SK-N-SH (cell line): ENCODE measurements around the gene GATA2. TPM values are rescaled to one million over a fixed set of nuclear protein-coding genes. Genes with fewer than 3 reads are reported as not detected.

Experiments used
- CTCF ChIA-PET: fragments of 300-600, 350-600 bp; formaldehyde crosslinking; extraction: SDS; loops from one replicate; lab custom pipeline; 2021; lab: Yijun Ruan, JAX
- POLR2A ChIA-PET: fragments of 350-600 bp; sonication (Branson Sonifier 250); formaldehyde crosslinking; extraction: SDS; loops from one replicate; lab custom pipeline; 2020; ENCODE audit warnings: antibody characterized with exemption, inconsistent platforms; lab: Yijun Ruan, JAX
- DNase-seq: peaks from one replicate; pipeline ENCODE4 v3.0.0; 2012
- H2AFZ ChIP-seq: fragments of 200-600 bp; sonication (generic); 2 replicates; pipeline ENCODE4 v1.8.1; 2016; ENCODE audit warnings: antibody characterized with exemption, mild to moderate bottlenecking, low read depth
- H3F3A ChIP-seq: fragments of 200-600 bp; sonication (generic); replicated peaks from 2 replicates; pipeline ENCODE3; 2016; ENCODE audit warnings: antibody characterized with exemption, mild to moderate bottlenecking; ENCODE audit not compliant: insufficient read depth
- H3K27ac ChIP-seq, 2 experiments: fragments of 200-500 bp in 1 of 2; fragments of 200-600 bp in 1 of 2; sonication (Bioruptor generic) in 1 of 2; sonication (generic), shearing (Covaris generic) in 1 of 2; 2 replicates each; pipeline versions ENCODE4 v1.5.1 to v1.6.1; 2014 to 2016; ENCODE audit warnings: low read depth in 2 of 2, inconsistent platforms in 1 of 2, low read length in 1 of 2, mild to moderate bottlenecking in 1 of 2, mixed read lengths in 1 of 2
- H3K27me3 ChIP-seq: fragments of 200-600 bp; sonication (generic), shearing (Covaris generic); 2 replicates; pipeline ENCODE4 v1.6.1; 2016; ENCODE audit warnings: mixed run types; ENCODE audit not compliant: insufficient read depth
- H3K36me3 ChIP-seq, 2 experiments: fragments of 200-500 bp in 1 of 2; fragments of 200-600 bp in 1 of 2; sonication (Bioruptor generic) in 1 of 2; sonication (generic) in 1 of 2; replicated peaks in 1 of 2; 2 replicates each; pipeline versions ENCODE3 to v1.5.1; 2014 to 2016; ENCODE audit warnings: low read length in 1 of 2, mild to moderate bottlenecking in 1 of 2; ENCODE audit not compliant: insufficient read depth in 2 of 2, control insufficient read depth in 1 of 2
- H3K4me1 ChIP-seq, 2 experiments: fragments of 200-500 bp in 1 of 2; fragments of 200-600 bp in 1 of 2; sonication (Bioruptor generic) in 1 of 2; sonication (generic), shearing (Covaris generic) in 1 of 2; 2 replicates each; pipeline versions ENCODE4 v1.5.1 to v1.6.1; 2014 to 2016; ENCODE audit warnings: low read depth in 1 of 2, low read length in 1 of 2, mixed run types in 1 of 2; ENCODE audit not compliant: insufficient read depth in 2 of 2, control insufficient read depth in 1 of 2
- H3K4me2 ChIP-seq: fragments of 200-600 bp; sonication (generic), shearing (Covaris generic); 2 replicates; pipeline ENCODE4 v1.6.1; 2017; ENCODE audit warnings: mixed run types
- H3K4me3 ChIP-seq, 2 experiments: fragments of 200-500 bp in 1 of 2; fragments of 200-600 bp in 1 of 2; sonication (Bioruptor generic) in 1 of 2; sonication (generic), shearing (Covaris generic) in 1 of 2; 2 replicates each; pipeline versions ENCODE4 v1.5.1 to v1.8.1; 2014 to 2016; ENCODE audit warnings: low read depth in 2 of 2, inconsistent platforms in 1 of 2, low read length in 1 of 2, mild to moderate bottlenecking in 1 of 2, mixed read lengths in 1 of 2, moderate library complexity in 1 of 2
- H3K79me2 ChIP-seq: fragments of 200-600 bp; sonication (generic); 2 replicates; pipeline ENCODE4 v1.8.1; 2017; ENCODE audit warnings: mild to moderate bottlenecking; ENCODE audit not compliant: insufficient read depth
- H3K9ac ChIP-seq: fragments of 200-600 bp; sonication (generic); 2 replicates; pipeline ENCODE4 v1.6.1; 2017; ENCODE audit warnings: mixed run types
- H3K9me2 ChIP-seq: fragments of 200-600 bp; sonication (generic); 2 replicates; pipeline ENCODE4 v1.6.1; 2017; ENCODE audit warnings: mixed run types
- H3K9me3 ChIP-seq: fragments of 200-600 bp; sonication (generic); 2 replicates; pipeline ENCODE4 v1.6.1; 2017; ENCODE audit warnings: mixed run types, mild to moderate bottlenecking, moderate library complexity
- H4K20me1 ChIP-seq: fragments of 200-600 bp; sonication (generic); 2 replicates; pipeline ENCODE4 v1.6.1; 2017; ENCODE audit warnings: mild to moderate bottlenecking, mixed run types; ENCODE audit not compliant: insufficient read depth
- EZH2phosphoT487 ChIP-seq: fragments of 200-600 bp; sonication (generic); IDR thresholded peaks from 2 replicates; pipeline ENCODE4 v1.6.1; 2017; ENCODE audit warnings: low read depth, mixed run types, mild to moderate bottlenecking, antibody characterized with exemption, moderate library complexity, borderline replicate concordance
- FOXJ3 ChIP-seq: sonication (generic); formaldehyde crosslinking; IDR thresholded peaks from 2 replicates; pipeline ENCODE4 v1.5.1; 2020; ENCODE audit warnings: mild to moderate bottlenecking, missing genetic modification reagents
- GATA2 ChIP-seq: sonication (generic); formaldehyde crosslinking; IDR thresholded peaks from 2 replicates; pipeline ENCODE4 v1.5.0; 2020; ENCODE audit warnings: mild to moderate bottlenecking, missing genetic modification reagents
- MEF2A ChIP-seq: IDR thresholded peaks from 2 replicates; pipeline ENCODE4 v1.4.0; 2012; ENCODE audit warnings: low read depth, borderline replicate concordance
- RAD21 ChIP-seq: IDR thresholded peaks from 2 replicates; pipeline ENCODE4 v1.6.1; 2012; ENCODE audit warnings: mild to moderate bottlenecking, low read length
- RCOR1 ChIP-seq: fragments of 150-350 bp; IDR thresholded peaks from 2 replicates; pipeline ENCODE4 v1.6.1; 2017; ENCODE audit warnings: antibody characterized with exemption, low read length
- SMC3 ChIP-seq: IDR thresholded peaks from 2 replicates; pipeline ENCODE4 v1.6.1; 2012; ENCODE audit warnings: low read depth, low read length, improper control_type of control experiment
- TEAD4 ChIP-seq: IDR thresholded peaks from 2 replicates; pipeline ENCODE4 v1.4.0; 2012; ENCODE audit warnings: mild to moderate bottlenecking, borderline replicate concordance; ENCODE audit not compliant: insufficient read depth
- WGBS: methylation state at CpG from one replicate; pipeline ENCODE4 v1.1.6; 2017; ENCODE audit warnings: low lambda C conversion rate; 5-methylcytosine and 5-hydroxymethylcytosine counted together
- polyA plus RNA-seq, 3 experiments: library from polyadenylated mRNA; depleted of rRNA; stranded (reverse); fragments of >200 nt; gene quantifications; 2 replicates each; pipeline ENCODE4 v1.2.3, GENCODE V29; 2012
- TF ChIP-seq, protein P1 (sequence below): fragments of 150-350 bp; IDR thresholded peaks from 2 replicates; pipeline ENCODE4 v1.6.1; 2016; ENCODE audit warnings: mild to moderate bottlenecking, low read depth, low read length
- TF ChIP-seq, protein P2 (sequence below): fragments of 150-350 bp; IDR thresholded peaks from 2 replicates; pipeline ENCODE4 v1.6.1; 2017; ENCODE audit warnings: antibody characterized with exemption, low read length, low read depth, borderline replicate concordance
- TF ChIP-seq, protein P3 (sequence below): IDR thresholded peaks from 2 replicates; pipeline ENCODE4 v1.4.0; 2012; ENCODE audit warnings: low read depth, borderline replicate concordance
- TF ChIP-seq, protein P4 (sequence below): IDR thresholded peaks from 2 replicates; pipeline ENCODE4 v1.4.0; 2012; ENCODE audit warnings: low read depth, borderline replicate concordance
- TF ChIP-seq, protein P5 (sequence below): IDR thresholded peaks from 2 replicates; pipeline ENCODE4 v1.6.1; 2012; ENCODE audit warnings: mild to moderate bottlenecking, low read depth, low read length, moderate library complexity

The GATA2 gene
- polyA plus RNA-seq, 1 of the 3 experiments (the other 2 are of a cell fraction) = 5.5 TPM

DNA sequence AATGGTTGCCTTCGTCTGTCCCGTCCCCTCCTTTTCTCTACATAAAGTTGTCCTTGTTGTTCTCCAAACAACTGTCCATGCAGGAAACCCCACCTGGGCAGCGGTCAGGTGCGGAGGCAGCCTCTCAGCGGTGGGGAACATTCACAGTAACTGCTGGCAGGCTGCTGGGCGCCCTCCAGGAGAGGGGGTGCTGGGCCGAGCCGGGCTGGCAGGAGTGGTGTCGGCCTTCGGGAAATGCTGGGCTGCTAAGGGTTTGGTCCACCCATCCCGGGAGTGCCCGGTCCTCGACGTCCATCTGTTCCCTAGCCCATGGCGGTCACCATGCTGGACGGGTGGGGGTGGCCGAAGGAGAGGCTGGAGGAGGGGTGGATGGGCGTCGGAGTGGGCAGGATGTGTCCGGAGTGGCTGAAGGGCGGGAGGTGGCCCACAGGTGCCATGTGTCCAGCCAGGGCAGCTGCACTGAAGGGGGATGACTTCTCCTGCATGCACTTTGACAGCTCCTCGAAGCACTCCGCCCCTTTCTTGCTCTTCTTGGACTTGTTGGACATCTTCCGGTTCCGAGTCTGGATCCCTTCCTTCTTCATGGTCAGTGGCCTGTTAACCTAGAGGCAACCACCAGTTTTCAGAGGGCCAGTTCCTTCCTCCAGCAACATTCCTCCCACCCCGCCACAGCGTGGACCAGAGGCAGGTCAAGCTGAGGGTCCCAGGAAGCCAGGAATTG is 12.1 kb downstream of the GATA2 start:
- Histone ChIP-seq H3K27ac (peak overlapping the region in 1 of 2 experiments; percentile 97; a peak in 2 of 4 replicates), H3K9me3 (no peaks in the 10 kb centered on the region), H3K36me3 (peaks cover 0 to 29% of the 10 kb centered on the region in 2 experiments), H3K27me3 (no peaks in the 10 kb centered on the region), H3K9ac (no peak overlapping the region), H3K79me2 (peaks cover 14% of the 10 kb centered on the region; the same call in 1 of the 2 replicates)
- 82% methylated on average over 17 of the region's 27 CpGs for WGBS
- no peak for DNase-seq
- no peak for TF ChIP-seq TEAD4
- 0 out of 2 replicates have a peak, but pooled peaks have one; percentile 63 for TF ChIP-seq FOXJ3
- TF ChIP-seq, all 33 proteins: peak for 1
- Histone ChIP-seq H2AFZ (no peak overlapping the region), H3K9me2 (no peaks in the 10 kb centered on the region), H3K4me1 (peaks cover 8 to 43% of the 10 kb centered on the region in 2 experiments), H3F3A (peaks cover 7% of the 10 kb centered on the region), H3K4me2 (no peak overlapping the region), H4K20me1 (no peaks in the 10 kb centered on the region), H3K4me3 (no peak overlapping the region; a peak in 1 of 4 replicates)
- ChIA-PET CTCF (interaction anchor here (1.1 to 13.1 kb wide), 9 partner anchors 9 to 310 kb away, joined by 3 to 177 read pairs (median 7); no protein-coding TSS in a partner anchor), POLR2A (interaction anchor here (0.6 to 7.8 kb wide), 16 partner anchors 8 to 121 kb away, joined by 3 to 100 read pairs (median 7); partner anchors contain the start of gene GATA2)

DNA sequence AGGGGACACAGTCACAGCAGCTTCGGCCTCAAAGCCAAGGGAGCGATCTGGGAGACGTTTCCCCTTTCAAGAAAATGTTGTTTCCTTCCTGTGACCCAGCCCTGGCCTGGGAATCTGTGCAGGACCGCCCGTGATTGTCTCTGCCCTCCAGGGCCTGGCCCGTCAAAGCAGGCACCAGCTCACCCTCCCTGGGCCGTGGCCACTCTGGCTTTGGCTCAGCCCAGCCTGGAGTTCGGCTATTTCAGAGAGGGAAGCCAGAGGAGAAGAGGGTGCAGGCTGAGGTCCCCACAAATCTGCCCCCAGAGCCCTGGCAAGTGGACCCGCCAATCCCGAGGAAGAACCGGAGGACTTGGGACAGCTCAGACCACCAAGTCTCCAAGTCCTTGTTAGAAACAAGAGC is 12.7 kb downstream of the GATA2 start:
- peaks cover 7% of the 10 kb centered on the region for H3F3A ChIP-seq
- no peaks in the 10 kb centered on the region for H3K27me3 ChIP-seq
- no peak overlapping the region; a peak in 1 of 4 replicates for H3K4me3 ChIP-seq
- peaks cover 0 to 29% of the 10 kb centered on the region in 2 experiments for H3K36me3 ChIP-seq
- no peaks in the 10 kb centered on the region for H3K9me3 ChIP-seq
- H3K9ac ChIP-seq = no peak overlapping the region
- H3K27ac ChIP-seq = peak overlapping the region in 1 of 2 experiments; percentile 97; a peak in 2 of 4 replicates
- H4K20me1 ChIP-seq = no peaks in the 10 kb centered on the region
- no peak for DNase-seq
- H3K9me2 ChIP-seq = no peaks in the 10 kb centered on the region
- H3K4me1 ChIP-seq = peaks cover 8 to 45% of the 10 kb centered on the region in 2 experiments
- no peak overlapping the region for H3K4me2 ChIP-seq
- H2AFZ ChIP-seq = no peak overlapping the region
- ChIA-PET POLR2A (interaction anchor here (0.6 to 7.8 kb wide), 11 partner anchors 10 to 385 kb away, joined by 3 to 100 read pairs (median 6); no protein-coding TSS in a partner anchor), CTCF (interaction anchor here (1.0 to 13.1 kb wide), 7 partner anchors 10 to 307 kb away, joined by 3 to 177 read pairs (median 7); no protein-coding TSS in a partner anchor)
- peaks cover 8% of the 10 kb centered on the region; the same call in 1 of the 2 replicates for H3K79me2 ChIP-seq
- WGBS = 95% methylated on average over 9 of the region's 11 CpGs
- TF ChIP-seq RAD21 = no peak
- TF ChIP-seq, protein P1, sequence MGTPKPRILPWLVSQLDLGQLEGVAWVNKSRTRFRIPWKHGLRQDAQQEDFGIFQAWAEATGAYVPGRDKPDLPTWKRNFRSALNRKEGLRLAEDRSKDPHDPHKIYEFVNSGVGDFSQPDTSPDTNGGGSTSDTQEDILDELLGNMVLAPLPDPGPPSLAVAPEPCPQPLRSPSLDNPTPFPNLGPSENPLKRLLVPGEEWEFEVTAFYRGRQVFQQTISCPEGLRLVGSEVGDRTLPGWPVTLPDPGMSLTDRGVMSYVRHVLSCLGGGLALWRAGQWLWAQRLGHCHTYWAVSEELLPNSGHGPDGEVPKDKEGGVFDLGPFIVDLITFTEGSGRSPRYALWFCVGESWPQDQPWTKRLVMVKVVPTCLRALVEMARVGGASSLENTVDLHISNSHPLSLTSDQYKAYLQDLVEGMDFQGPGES = no peak
- no peak for TF ChIP-seq RCOR1
- no peak; the same call in 1 of the 2 replicates for TF ChIP-seq SMC3
- no peak for TF ChIP-seq GATA2 (CRISPR knock-in tag)
- no peak for TF ChIP-seq EZH2phosphoT487
- TF ChIP-seq MEF2A = no peak
- TF ChIP-seq, protein P2, sequence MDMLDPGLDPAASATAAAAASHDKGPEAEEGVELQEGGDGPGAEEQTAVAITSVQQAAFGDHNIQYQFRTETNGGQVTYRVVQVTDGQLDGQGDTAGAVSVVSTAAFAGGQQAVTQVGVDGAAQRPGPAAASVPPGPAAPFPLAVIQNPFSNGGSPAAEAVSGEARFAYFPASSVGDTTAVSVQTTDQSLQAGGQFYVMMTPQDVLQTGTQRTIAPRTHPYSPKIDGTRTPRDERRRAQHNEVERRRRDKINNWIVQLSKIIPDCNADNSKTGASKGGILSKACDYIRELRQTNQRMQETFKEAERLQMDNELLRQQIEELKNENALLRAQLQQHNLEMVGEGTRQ = no peak
- TF ChIP-seq, protein P3, sequence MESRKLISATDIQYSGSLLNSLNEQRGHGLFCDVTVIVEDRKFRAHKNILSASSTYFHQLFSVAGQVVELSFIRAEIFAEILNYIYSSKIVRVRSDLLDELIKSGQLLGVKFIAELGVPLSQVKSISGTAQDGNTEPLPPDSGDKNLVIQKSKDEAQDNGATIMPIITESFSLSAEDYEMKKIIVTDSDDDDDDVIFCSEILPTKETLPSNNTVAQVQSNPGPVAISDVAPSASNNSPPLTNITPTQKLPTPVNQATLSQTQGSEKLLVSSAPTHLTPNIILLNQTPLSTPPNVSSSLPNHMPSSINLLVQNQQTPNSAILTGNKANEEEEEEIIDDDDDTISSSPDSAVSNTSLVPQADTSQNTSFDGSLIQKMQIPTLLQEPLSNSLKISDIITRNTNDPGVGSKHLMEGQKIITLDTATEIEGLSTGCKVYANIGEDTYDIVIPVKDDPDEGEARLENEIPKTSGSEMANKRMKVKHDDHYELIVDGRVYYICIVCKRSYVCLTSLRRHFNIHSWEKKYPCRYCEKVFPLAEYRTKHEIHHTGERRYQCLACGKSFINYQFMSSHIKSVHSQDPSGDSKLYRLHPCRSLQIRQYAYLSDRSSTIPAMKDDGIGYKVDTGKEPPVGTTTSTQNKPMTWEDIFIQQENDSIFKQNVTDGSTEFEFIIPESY = no peak
- TF ChIP-seq FOXJ3 = no peak
- TF ChIP-seq, protein P4, sequence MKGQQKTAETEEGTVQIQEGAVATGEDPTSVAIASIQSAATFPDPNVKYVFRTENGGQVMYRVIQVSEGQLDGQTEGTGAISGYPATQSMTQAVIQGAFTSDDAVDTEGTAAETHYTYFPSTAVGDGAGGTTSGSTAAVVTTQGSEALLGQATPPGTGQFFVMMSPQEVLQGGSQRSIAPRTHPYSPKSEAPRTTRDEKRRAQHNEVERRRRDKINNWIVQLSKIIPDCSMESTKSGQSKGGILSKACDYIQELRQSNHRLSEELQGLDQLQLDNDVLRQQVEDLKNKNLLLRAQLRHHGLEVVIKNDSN = no peak
- TF ChIP-seq, protein P5, sequence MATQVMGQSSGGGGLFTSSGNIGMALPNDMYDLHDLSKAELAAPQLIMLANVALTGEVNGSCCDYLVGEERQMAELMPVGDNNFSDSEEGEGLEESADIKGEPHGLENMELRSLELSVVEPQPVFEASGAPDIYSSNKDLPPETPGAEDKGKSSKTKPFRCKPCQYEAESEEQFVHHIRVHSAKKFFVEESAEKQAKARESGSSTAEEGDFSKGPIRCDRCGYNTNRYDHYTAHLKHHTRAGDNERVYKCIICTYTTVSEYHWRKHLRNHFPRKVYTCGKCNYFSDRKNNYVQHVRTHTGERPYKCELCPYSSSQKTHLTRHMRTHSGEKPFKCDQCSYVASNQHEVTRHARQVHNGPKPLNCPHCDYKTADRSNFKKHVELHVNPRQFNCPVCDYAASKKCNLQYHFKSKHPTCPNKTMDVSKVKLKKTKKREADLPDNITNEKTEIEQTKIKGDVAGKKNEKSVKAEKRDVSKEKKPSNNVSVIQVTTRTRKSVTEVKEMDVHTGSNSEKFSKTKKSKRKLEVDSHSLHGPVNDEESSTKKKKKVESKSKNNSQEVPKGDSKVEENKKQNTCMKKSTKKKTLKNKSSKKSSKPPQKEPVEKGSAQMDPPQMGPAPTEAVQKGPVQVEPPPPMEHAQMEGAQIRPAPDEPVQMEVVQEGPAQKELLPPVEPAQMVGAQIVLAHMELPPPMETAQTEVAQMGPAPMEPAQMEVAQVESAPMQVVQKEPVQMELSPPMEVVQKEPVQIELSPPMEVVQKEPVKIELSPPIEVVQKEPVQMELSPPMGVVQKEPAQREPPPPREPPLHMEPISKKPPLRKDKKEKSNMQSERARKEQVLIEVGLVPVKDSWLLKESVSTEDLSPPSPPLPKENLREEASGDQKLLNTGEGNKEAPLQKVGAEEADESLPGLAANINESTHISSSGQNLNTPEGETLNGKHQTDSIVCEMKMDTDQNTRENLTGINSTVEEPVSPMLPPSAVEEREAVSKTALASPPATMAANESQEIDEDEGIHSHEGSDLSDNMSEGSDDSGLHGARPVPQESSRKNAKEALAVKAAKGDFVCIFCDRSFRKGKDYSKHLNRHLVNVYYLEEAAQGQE = no peak
